Activated CD4-positive, CD25-positive, alpha-beta regulatory T cell (primary cell): ENCODE data around the gene EDEM2.
"Not testable (repeated sequence)": the region's sequence is repeated elsewhere in the genome, so short reads cannot be mapped to it uniquely, and the experiment has no call there.

Experiments used
- DNase-seq, 4 experiments: peaks; one replicate each; lab custom pipeline; 2025; lab: John Stamatoyannopoulos, UW

EDEM2 gene

GRCh38 chr20:35087791-35088190 lies 59.3 kb downstream of the EDEM2 start:
- no peak for DNase-seq

- no peak for DNase-seq
These were observed 59.8 kb downstream of the EDEM2 start for GRCh38 chr20:35087355-35087754.

DNA sequence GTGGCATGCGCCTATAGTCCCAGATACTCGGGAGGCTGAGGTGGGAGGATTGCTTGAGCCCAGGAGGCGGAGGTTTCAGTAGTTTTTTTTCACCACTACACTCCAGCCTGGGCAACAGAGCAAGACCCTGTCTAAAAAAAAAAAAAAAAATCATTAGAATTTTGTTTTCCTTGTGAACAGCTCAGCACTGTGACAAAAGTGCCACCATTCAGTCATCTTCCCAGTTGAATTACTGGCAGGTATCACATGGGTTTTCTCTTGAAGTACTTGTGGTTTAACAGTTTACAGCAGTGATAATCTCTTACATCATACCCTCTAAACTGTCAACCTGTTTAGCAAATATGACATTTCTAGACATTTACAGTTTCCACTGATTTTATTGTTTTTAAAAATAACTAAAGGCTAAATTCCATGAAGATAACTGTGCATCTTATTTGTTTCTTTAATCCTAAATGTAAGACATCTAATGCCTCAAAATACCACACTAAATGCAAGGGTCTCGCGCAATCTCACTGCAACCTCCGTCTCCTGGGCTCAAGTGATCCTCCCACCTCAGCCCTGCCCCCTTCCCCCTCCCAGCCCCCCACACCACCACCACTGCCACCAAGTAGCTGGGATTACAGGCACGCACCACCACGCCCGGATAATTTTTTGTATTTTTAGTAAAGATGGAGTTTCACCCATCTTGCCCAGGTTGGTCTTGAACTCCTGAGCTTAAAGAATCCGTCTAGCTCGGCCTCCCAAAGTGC lies 61.5 kb downstream of the EDEM2 start:
- no peak for DNase-seq

- no peak for DNase-seq
These were observed 62.1 kb downstream of the EDEM2 start for GRCh38 chr20:35084998-35085397.

- DNase-seq, result not testable (repeated sequence)
These were observed 66.8 kb downstream of the EDEM2 start for GRCh38 chr20:35080348-35080642.

GRCh38 chr20:35079472-35080347 lies 67.4 kb downstream of the EDEM2 start:
- DNase-seq, result no peak

DNA sequence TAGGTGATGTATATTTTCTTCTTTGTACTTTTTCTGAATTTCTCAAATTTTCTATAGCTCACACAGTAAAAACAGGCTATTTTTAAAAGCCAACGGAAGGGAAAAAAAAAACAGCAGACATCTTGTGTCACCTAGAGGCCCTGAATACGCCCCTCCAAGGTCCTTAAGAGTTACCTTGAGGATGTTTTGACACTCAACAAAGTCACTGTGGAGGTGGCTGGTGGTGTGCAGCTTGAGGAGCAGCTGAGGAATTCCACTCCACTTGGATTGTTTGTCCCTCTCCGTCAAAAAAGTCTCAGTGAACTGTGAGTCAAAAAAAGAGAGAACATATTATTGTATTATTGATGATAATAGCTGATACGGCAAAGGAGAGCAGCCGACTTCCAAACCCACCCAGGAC lies 69.3 kb downstream of the EDEM2 start:
- no peak for DNase-seq

- DNase-seq, result no peak
These were observed 69.8 kb downstream of the EDEM2 start for GRCh38 chr20:35077341-35077740.

DNA sequence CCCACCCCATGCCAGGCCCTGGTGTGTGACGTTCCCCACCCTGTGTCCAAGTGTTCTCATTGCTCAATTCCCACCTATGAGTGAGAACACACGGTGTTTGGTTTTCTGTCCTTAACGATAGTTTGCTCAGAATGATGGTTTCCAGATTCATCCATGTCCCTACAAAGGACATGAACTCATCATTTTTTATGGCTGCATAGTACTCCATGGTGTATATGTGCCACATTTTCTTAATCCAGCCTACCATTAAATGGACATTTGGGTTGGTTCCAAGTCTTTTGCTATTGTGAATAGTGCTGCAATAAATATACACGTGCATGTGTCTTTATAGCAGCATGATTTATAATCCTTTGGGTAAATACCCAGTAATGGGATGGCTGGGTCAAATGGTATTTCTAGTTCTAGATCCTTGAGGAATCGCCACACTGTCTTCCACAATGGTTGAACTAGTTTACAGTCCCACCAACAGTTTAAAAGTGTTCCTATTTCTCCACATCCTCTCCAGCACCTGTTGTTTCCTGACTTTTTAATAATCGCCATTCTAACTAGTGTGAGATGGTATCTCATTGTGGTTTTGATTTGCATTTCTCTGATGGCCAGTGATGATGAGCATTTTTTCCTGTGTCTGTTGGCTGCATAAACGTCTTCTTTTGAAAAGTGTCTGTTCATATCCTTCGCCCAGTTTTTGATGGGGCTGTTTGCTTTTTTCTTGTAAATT lies 75.5 kb downstream of the EDEM2 start:
- not testable (repeated sequence) for DNase-seq

- no peak for DNase-seq
These were observed 80.9 kb downstream of the EDEM2 start for GRCh38 chr20:35066194-35066593.
